Left ventricle myocardium inferior (tissue), 1 donor: ENCODE data around the gene HYI. TPM values are rescaled to one million over a fixed set of nuclear protein-coding genes. Genes with fewer than 3 reads are reported as not detected.

Source experiments
- DNase-seq: peaks from one replicate; pipeline ENCODE4 v3.0.0-alpha.2; 2020
- H3K27ac ChIP-seq: fragments of 200-600 bp; replicated peaks from 2 replicates; pipeline ENCODE4 v1.8.0; 2021
- H3K27me3 ChIP-seq: fragments of 200-600 bp; 2 replicates; pipeline ENCODE4 v1.8.0; 2021; ENCODE audit warnings: low read depth
- H3K36me3 ChIP-seq: fragments of 200-600 bp; 2 replicates; pipeline ENCODE4 v1.8.0; 2021
- H3K4me1 ChIP-seq: fragments of 200-600 bp; 2 replicates; pipeline ENCODE4 v1.8.0; 2021
- H3K4me3 ChIP-seq: fragments of 200-600 bp; 2 replicates; pipeline ENCODE4 v1.8.0; 2021; ENCODE audit warnings: mild to moderate bottlenecking, moderate library complexity
- H3K9me3 ChIP-seq: fragments of 200-600 bp; replicated peaks from 2 replicates; pipeline ENCODE4 v1.8.0; 2021
- CTCF ChIP-seq: fragments of 200-600 bp; IDR thresholded peaks from 2 replicates; pipeline ENCODE4 v1.8.0; 2021; ENCODE audit warnings: antibody characterized with exemption, mild to moderate bottlenecking, borderline replicate concordance
- intact Hi-C: fragments of 100-400 bp; cut with micrococcal nuclease; formaldehyde crosslinking; loops from one replicate; pipeline ENCODE4 v1.11.0; 2022
- total RNA-seq: library from RNA; stranded (reverse); fragmentation: NEBNext Ultra II Directional; extraction: Animal tissue kit (Norgen Biotek cat#: 25700); gene quantifications from one replicate; pipeline ENCODE4 v1.2.1, GENCODE V29; 2021
- donor health status: DM: no; HTN: yes; CAD: no; lungs with severe emphysema.

HYI gene
- total RNA-seq, 1 donor from 2014 or later: 22.8 TPM

DNA sequence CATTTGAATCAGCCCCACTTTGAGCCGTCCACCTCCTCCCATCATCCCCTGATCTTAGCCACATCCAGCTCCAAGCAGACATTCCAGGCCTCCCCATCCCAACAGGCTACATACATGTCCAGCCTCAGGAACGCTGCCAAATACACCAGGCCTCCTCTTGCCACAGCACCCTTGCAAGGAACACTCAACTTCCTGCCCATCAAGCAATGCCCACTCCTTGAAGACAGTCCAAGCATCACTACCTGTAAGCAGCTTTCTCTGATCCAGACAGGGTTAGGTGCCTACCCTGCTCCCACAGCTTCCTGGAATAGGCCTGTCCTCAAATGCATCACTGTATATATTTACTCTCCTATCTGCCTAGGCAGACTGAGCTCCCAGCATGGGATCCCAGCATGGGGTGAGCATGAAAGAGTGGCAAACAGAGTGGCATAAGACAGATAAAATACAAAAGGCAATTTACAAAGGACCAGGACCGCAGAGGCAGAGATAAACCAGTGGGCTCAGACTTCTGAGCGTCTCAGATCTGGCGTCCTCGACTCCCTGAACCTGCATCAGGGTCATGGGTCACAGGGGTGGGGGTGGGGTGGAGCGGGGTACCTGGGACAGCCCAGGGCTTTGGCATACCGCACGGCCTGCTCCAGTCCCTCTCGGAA is 816 bp downstream of the HYI start:
- Histone ChIP-seq H3K4me1 (peaks cover 41% of the 10 kb centered on the region), H3K36me3 (peaks cover 36% of the 10 kb centered on the region), H3K27ac (peak overlapping the region; percentile 93), H3K4me3 (peak overlapping the region; percentile 71), H3K27me3 (no peaks in the 10 kb centered on the region), H3K9me3 (no peaks in the 10 kb centered on the region)
- no peak for TF ChIP-seq CTCF
- intact Hi-C loops: no loop called here
- DNase-seq: no peak

GRCh38 chr1:43451701-43452532 is 1.8 kb downstream of the HYI start:
- intact Hi-C loops: no loop called here
- Histone ChIP-seq H3K4me1 (peaks cover 44% of the 10 kb centered on the region), H3K36me3 (peaks cover 46% of the 10 kb centered on the region), H3K4me3 (no peak overlapping the region), H3K9me3 (no peaks in the 10 kb centered on the region), H3K27ac (no peak overlapping the region), H3K27me3 (no peaks in the 10 kb centered on the region)
- no peak for TF ChIP-seq CTCF
- no peak for DNase-seq

DNA sequence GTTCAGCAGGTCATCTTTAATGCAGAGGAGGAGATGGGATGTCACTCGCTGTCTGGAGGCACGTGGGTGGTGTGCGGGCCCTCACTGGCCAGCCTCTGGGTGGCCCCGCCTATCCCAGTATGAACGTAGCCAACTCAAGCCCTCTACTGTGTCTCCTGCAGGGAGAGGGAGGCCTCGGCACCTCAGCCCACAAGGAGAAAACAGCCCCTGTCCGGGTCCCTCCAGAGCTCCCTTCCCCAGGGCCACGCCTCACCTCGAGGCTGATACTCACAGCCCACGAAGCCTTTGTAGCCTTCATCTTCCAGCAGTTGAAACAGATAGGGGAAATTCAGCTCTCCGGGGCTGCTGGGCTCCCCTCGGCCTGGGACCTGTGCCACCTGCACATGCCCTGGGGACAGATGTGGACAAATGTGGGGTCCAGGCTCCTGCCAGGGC is 2.6 kb downstream of the HYI start:
- peaks cover 54% of the 10 kb centered on the region for H3K36me3 ChIP-seq
- no peak overlapping the region for H3K27ac ChIP-seq
- intact Hi-C loops: no loop called here
- TF ChIP-seq CTCF: no peak
- no peak overlapping the region for H3K4me3 ChIP-seq
- no peaks in the 10 kb centered on the region for H3K9me3 ChIP-seq
- H3K27me3 ChIP-seq: no peaks in the 10 kb centered on the region
- peaks cover 44% of the 10 kb centered on the region for H3K4me1 ChIP-seq
- DNase-seq: no peak

GRCh38 chr1:43450251-43450941 is 3.3 kb downstream of the HYI start:
- Histone ChIP-seq H3K36me3 (peaks cover 62% of the 10 kb centered on the region), H3K4me3 (no peak overlapping the region), H3K27me3 (no peaks in the 10 kb centered on the region), H3K4me1 (peaks cover 44% of the 10 kb centered on the region), H3K9me3 (no peaks in the 10 kb centered on the region), H3K27ac (no peak overlapping the region)
- no peak for TF ChIP-seq CTCF
- no peak for DNase-seq
- intact Hi-C loops: no loop called here

DNA sequence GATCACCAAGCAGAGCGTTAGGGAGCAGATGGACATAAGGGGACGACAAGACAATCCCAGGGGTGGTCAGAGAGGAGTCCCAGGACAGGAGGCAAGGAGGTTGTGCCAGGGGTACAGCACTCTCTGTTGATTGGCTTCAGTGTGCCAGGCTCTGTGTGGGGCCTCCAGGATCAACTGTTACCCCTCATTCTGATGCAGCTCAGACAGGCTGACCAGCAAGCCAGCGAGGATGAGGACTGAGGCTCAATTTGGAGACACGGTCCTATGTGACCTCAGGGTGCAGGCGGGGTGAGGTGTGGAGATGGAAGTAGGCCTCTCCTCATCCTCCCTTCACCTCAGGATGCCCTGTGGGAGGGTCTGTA is 4.0 kb downstream of the HYI start:
- no peak for TF ChIP-seq CTCF
- intact Hi-C loops: no loop called here
- peaks cover 44% of the 10 kb centered on the region for H3K4me1 ChIP-seq
- H3K27ac ChIP-seq: no peak overlapping the region
- H3K27me3 ChIP-seq: no peaks in the 10 kb centered on the region
- DNase-seq: no peak
- H3K36me3 ChIP-seq: peaks cover 67% of the 10 kb centered on the region
- H3K4me3 ChIP-seq: no peak overlapping the region
- H3K9me3 ChIP-seq: no peaks in the 10 kb centered on the region
